ENCODE measurements around the gene ANKRD44. TPM values are rescaled to one million over a fixed set of nuclear protein-coding genes. Genes with fewer than 3 reads are reported as not detected.

Gene ANKRD44
- total and polyA plus RNA-seq, 2 experiments from 2014 or later: 2.9 to 4.9 TPM

GRCh38 chr2:197201874-197202273 is 108.7 kb downstream of the ANKRD44 start:
- no peaks in the 10 kb centered on the region for H3F3A ChIP-seq (ENCODE audit: insufficient read depth)
- in situ Hi-C loops (cut with MboI): loop anchor here (10.0 kb wide), 1 partner anchor 93 kb away; no protein-coding TSS in a partner anchor
- H3K27ac ChIP-seq: no peak overlapping the region
- H3K9ac ChIP-seq: no peak overlapping the region
- no peaks in the 10 kb centered on the region for H3K9me2 ChIP-seq (ENCODE audit: insufficient read depth)
- no peak for DNase-seq
- H3K4me3 ChIP-seq: no peak overlapping the region
- peaks cover 10% of the 10 kb centered on the region for H3K4me1 ChIP-seq (ENCODE audit: insufficient read depth)
- no peak overlapping the region for H2AFZ ChIP-seq
- no peak overlapping the region for H3K4me2 ChIP-seq (ENCODE audit: unreplicated experiment)
- WGBS, 2 experiments (ENCODE audit: low coverage in 1 of 2, low lambda C conversion rate in 2 of 2, missing lambda C conversion rate in 2 of 2): 95 to 100% methylated on average over 2 of the region's 2 CpGs
- no peaks in the 10 kb centered on the region for H3K27me3 ChIP-seq (replicated peaks; ENCODE audit: insufficient read depth)
- TF ChIP-seq EZH2 (IDR thresholded peaks at IDR 0.05; ENCODE audit: insufficient read depth, poor library complexity, severe bottlenecking) (no peak), EZH2phosphoT487 (IDR thresholded peaks at IDR 0.05; ENCODE audit: insufficient read depth, low read depth) (no peak)
- no peaks in the 10 kb centered on the region for H3K79me2 ChIP-seq (ENCODE audit: insufficient read depth)
- no peaks in the 10 kb centered on the region for H3K36me3 ChIP-seq (ENCODE audit: low read depth)
- no peaks in the 10 kb centered on the region for H3K9me3 ChIP-seq (ENCODE audit: low read depth)
- no peaks in the 10 kb centered on the region for H4K20me1 ChIP-seq (ENCODE audit: insufficient read depth)

DNA sequence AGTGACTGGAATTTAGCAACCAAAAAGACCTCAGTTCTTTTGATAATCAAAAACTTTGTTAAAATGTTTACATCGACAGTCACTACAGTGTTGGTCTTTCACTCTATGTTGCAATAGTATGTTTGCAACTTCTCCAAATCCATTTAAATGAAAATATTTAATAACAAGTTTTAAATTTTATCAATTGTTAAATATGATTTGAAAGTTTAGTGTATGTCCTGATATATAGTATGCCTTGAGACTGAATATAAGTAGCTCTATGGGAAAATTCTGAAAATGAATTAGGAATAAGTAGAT is 109.9 kb downstream of the ANKRD44 start:
- Histone ChIP-seq H3K36me3 (ENCODE audit: low read depth) (no peaks in the 10 kb centered on the region), H4K20me1 (ENCODE audit: insufficient read depth) (no peaks in the 10 kb centered on the region), H3K4me2 (ENCODE audit: unreplicated experiment) (no peak overlapping the region), H3F3A (ENCODE audit: insufficient read depth) (no peaks in the 10 kb centered on the region), H3K4me1 (ENCODE audit: insufficient read depth) (peaks cover 9% of the 10 kb centered on the region), H2AFZ (no peak overlapping the region), H3K27me3 (replicated peaks; ENCODE audit: insufficient read depth) (no peaks in the 10 kb centered on the region), H3K4me3 (no peak overlapping the region), H3K9me2 (ENCODE audit: insufficient read depth) (no peaks in the 10 kb centered on the region), H3K9ac (no peak overlapping the region), H3K27ac (no peak overlapping the region), H3K79me2 (ENCODE audit: insufficient read depth) (no peaks in the 10 kb centered on the region), H3K9me3 (ENCODE audit: low read depth) (no peaks in the 10 kb centered on the region)
- in situ Hi-C loops (cut with MboI): loop anchor here (10.0 kb wide), 1 partner anchor 94 kb away; no protein-coding TSS in a partner anchor
- TF ChIP-seq EZH2phosphoT487 (IDR thresholded peaks at IDR 0.05; ENCODE audit: insufficient read depth, low read depth): no peak
- TF ChIP-seq EZH2 (IDR thresholded peaks at IDR 0.05; ENCODE audit: insufficient read depth, poor library complexity, severe bottlenecking): no peak
- 25 to 35% methylated on average over 1 of the region's 1 CpG for WGBS, 2 experiments (ENCODE audit: low coverage in 1 of 2, low lambda C conversion rate in 2 of 2, missing lambda C conversion rate in 2 of 2)
- DNase-seq: no peak

- no peaks in the 10 kb centered on the region for H3F3A ChIP-seq (ENCODE audit: insufficient read depth)
These were observed 110.4 kb downstream of the ANKRD44 start for GRCh38 chr2:197200051-197200761.

DNA sequence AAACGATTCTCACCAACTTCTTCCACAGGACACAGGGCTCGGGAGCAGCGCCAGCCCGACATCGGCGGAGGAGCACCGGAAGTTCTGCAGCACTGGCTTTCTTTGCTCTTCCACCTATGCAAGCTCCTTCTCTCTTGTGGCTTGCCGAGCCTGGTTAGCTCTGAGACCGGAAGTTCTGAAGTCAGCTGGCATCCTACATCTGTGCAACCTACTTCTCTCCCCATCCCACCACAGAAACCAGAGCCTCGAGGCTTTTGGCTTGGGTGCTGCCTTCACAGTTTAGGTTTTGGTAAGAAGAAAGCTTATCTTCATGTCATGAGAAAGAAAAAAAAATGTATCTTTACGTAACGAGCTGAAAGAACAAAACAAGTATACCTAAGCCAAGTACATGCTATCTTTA is 111.7 kb downstream of the ANKRD44 start:
- Histone ChIP-seq H3K36me3 (ENCODE audit: low read depth) (no peaks in the 10 kb centered on the region), H3K4me2 (ENCODE audit: unreplicated experiment) (no peak overlapping the region), H3K4me1 (ENCODE audit: insufficient read depth) (no peaks in the 10 kb centered on the region), H3K4me3 (no peak overlapping the region), H3K79me2 (ENCODE audit: insufficient read depth) (no peaks in the 10 kb centered on the region), H3K9ac (no peak overlapping the region), H3K27me3 (replicated peaks; ENCODE audit: insufficient read depth) (no peaks in the 10 kb centered on the region), H3F3A (ENCODE audit: insufficient read depth) (no peaks in the 10 kb centered on the region), H3K27ac (no peak overlapping the region), H3K9me2 (ENCODE audit: insufficient read depth) (no peaks in the 10 kb centered on the region), H4K20me1 (ENCODE audit: insufficient read depth) (no peaks in the 10 kb centered on the region), H2AFZ (no peak overlapping the region), H3K9me3 (ENCODE audit: low read depth) (no peaks in the 10 kb centered on the region)
- in situ Hi-C loops (cut with MboI): no loop called here
- no peak for DNase-seq
- no peak for TF ChIP-seq EZH2 (IDR thresholded peaks at IDR 0.05; ENCODE audit: insufficient read depth, poor library complexity, severe bottlenecking)
- TF ChIP-seq EZH2phosphoT487 (IDR thresholded peaks at IDR 0.05; ENCODE audit: insufficient read depth, low read depth): no peak
- 89 to 90% methylated on average over 12 of the region's 12 CpGs for WGBS, 2 experiments (ENCODE audit: low coverage in 1 of 2, low lambda C conversion rate in 2 of 2, missing lambda C conversion rate in 2 of 2)

More at GRCh38 chr2:197200051-197200761, 110.4 kb downstream of the ANKRD44 start:
- Histone ChIP-seq H3K9me2 (ENCODE audit: insufficient read depth) (no peaks in the 10 kb centered on the region), H3K27ac (no peak overlapping the region), H2AFZ (no peak overlapping the region), H3K9ac (no peak overlapping the region), H3K79me2 (ENCODE audit: insufficient read depth) (no peaks in the 10 kb centered on the region), H3K4me2 (ENCODE audit: unreplicated experiment) (no peak overlapping the region), H3K27me3 (replicated peaks; ENCODE audit: insufficient read depth) (no peaks in the 10 kb centered on the region), H3K4me3 (no peak overlapping the region), H3K36me3 (ENCODE audit: low read depth) (no peaks in the 10 kb centered on the region), H3K4me1 (ENCODE audit: insufficient read depth) (peaks cover 9% of the 10 kb centered on the region), H4K20me1 (ENCODE audit: insufficient read depth) (no peaks in the 10 kb centered on the region), H3K9me3 (ENCODE audit: low read depth) (no peaks in the 10 kb centered on the region)
- no peak for DNase-seq
- no peak for TF ChIP-seq EZH2 (IDR thresholded peaks at IDR 0.05; ENCODE audit: insufficient read depth, poor library complexity, severe bottlenecking)
- TF ChIP-seq EZH2phosphoT487 (IDR thresholded peaks at IDR 0.05; ENCODE audit: insufficient read depth, low read depth): no peak
- WGBS, 2 experiments (ENCODE audit: low coverage in 1 of 2, low lambda C conversion rate in 2 of 2, missing lambda C conversion rate in 2 of 2): 55 to 67% methylated on average over 3 of the region's 3 CpGs
- in situ Hi-C loops (cut with MboI): loop anchor here (10.0 kb wide), 1 partner anchor 95 kb away; no protein-coding TSS in a partner anchor
